ENCODE results near the gene NRG3.

- TF ChIP-seq POLR2AphosphoS5 (IDR thresholded peaks at IDR 0.05; ENCODE audit: low read depth, low read length) (no peak), TAF1 (IDR thresholded peaks at IDR 0.05; ENCODE audit: borderline replicate concordance, low read depth, low read length) (no peak)
Measured at GRCh38 chr10:82212753-82213152, 337.8 kb downstream of the NRG3 start.

All from GM12892 (cell line).